ENCODE data around the gene ELOVL5. TPM values are rescaled to one million over a fixed set of nuclear protein-coding genes. Genes with fewer than 3 reads are reported as not detected.
A peak's percentile ranks its signal among the peaks of the same experiment; 100 is the strongest.
"Not testable (repeated sequence)": the region's sequence is repeated elsewhere in the genome, so short reads cannot be mapped to it uniquely, and the experiment has no call there.

The ELOVL5 gene, protein sequence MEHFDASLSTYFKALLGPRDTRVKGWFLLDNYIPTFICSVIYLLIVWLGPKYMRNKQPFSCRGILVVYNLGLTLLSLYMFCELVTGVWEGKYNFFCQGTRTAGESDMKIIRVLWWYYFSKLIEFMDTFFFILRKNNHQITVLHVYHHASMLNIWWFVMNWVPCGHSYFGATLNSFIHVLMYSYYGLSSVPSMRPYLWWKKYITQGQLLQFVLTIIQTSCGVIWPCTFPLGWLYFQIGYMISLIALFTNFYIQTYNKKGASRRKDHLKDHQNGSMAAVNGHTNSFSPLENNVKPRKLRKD
- 55.4 and 60.7 TPM in 2 replicates for total RNA-seq (2014; rRNA removed; shearing (Covaris generic))
- polyA plus RNA-seq (2014; cell fraction: nucleus; rRNA removed): 52.7 and 65.7 TPM in 2 replicates

GRCh38 chr6:53348371-53349208, at the start of gene ELOVL5:
Gene ELOVL5 (minus strand): TSS chr6:53348950. CDS start chr6:53295699, 53,251 bp downstream.
- DNase-seq (ENCODE audit: extremely low read depth, low read depth): peak; percentile 92

DNA sequence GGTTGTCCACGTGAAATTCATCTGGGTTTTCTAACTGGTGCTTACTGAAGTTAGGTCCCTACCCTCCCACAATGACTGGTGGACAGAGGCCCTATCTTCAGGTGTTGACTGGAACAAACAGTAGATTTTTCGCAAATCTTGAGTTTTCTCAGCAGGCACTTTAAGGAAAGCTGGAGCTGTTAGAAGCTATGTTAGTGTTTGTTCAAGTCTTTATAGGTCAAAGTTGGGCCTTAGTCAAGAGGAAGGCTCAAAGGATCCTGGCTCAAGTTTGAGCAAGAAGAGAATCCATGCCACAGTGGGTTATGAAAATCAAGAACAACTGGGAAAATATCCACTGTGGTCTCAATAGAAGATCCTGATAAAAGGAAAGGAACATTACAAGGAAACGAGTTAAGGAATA, 48.5 kb upstream of the ELOVL5 start:
- DNase-seq (ENCODE audit: extremely low read depth, low read depth): no peak

DNA sequence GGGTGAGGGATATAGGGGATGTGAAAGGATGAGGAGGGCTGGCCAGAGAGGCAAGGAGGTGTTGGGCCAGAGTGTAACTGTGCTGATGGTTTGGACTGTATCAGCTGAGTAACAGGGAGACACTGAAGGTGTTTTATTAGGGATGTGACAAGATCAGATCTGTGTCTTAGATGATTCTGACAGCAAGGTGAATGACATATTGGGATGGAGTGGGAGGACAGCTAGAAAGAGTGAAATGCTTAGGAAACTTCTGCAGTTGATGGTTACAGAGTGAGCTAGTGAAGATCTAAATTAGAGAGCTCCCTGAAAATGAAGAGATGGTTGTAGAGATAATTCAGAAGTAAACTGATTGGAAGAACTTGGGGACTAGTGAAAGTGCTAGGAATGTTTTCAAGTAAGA, 47.2 kb upstream of the ELOVL5 start:
- no peak for DNase-seq (ENCODE audit: extremely low read depth, low read depth)

GRCh38 chr6:53394704-53395103, 46.0 kb upstream of the ELOVL5 start:
- no peak for DNase-seq (ENCODE audit: extremely low read depth, low read depth)

GRCh38 chr6:53391170-53391569, 42.4 kb upstream of the ELOVL5 start:
- DNase-seq (ENCODE audit: extremely low read depth, low read depth): no peak

- DNase-seq (ENCODE audit: extremely low read depth, low read depth): no peak
Observed at GRCh38 chr6:53390010-53390409, 41.3 kb upstream of the ELOVL5 start.

DNA sequence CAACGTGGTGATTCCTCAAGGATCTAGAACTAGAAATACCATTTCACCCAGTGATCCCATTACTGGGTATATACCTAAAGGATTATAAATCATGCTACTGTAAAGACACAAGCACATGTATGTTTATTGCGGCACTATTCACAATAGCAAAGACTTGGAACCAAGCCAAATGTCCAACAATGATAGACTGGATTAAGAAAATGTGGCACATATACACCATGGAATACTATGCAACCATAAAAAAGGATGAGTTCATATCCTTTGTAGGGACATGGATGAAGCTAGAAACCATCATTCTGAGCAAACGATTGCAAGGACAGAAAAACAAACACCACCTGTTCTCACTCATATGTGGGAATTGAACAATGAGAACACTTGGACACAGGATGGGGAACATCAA, 39.9 kb upstream of the ELOVL5 start:
- DNase-seq (ENCODE audit: extremely low read depth, low read depth): not testable (repeated sequence)

GRCh38 chr6:53382421-53382820, 33.7 kb upstream of the ELOVL5 start:
- DNase-seq (ENCODE audit: extremely low read depth, low read depth): no peak

- no peak for DNase-seq (ENCODE audit: extremely low read depth, low read depth)
Observed at GRCh38 chr6:53378208-53378607, 29.5 kb upstream of the ELOVL5 start.

DNA sequence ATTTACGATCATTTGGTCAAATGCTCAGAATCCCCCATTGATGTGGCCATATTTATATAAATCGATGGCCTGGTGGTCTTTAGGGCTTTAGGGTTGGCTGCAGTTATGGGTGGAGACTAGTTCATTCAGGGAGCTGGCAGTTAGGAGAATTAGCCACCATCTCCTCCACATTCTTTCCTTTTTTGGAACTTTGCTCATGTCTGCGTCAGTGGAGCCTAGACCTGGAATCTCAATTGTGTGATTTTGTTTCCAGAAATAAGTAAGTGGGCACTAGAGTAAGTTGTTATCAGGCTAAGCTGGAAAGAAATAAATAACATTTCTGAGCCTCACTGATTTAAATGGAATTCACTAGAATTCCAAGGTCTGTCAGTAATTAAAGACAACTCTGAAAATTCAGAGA, 29.0 kb upstream of the ELOVL5 start:
- no peak for DNase-seq (ENCODE audit: extremely low read depth, low read depth)

- DNase-seq (ENCODE audit: extremely low read depth, low read depth): no peak
Observed at GRCh38 chr6:53377289-53377688, 28.5 kb upstream of the ELOVL5 start.

DNA sequence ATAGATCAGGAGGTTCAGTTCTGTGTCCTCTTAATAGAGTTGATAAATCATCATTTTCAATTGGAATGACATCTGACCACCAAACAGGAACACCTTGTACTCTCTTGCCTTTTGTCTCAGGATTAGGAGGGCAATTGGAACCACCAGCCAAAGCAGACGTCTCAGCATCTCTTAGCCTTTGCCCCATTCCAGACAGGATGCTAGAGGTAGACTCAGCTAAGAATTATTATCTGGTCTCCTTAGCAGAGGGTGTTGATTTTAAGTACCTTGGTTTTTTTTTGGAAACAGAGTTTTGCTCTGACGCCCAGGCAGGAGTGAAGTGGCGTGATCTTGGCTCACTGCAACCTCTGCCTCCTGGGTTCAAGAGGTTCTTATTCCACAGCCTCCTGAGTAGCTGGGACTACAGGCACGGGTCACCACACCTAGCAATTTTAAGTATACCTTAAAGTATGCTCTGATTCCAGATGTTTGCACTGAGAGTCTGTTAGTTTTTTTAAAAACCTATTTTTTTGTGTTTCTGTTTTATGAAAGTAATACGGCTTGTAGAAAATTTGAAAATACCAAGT, 28.0 kb upstream of the ELOVL5 start:
- no peak for DNase-seq (ENCODE audit: extremely low read depth, low read depth)

- DNase-seq (ENCODE audit: extremely low read depth, low read depth): no peak
Observed at GRCh38 chr6:53375847-53376246, 27.1 kb upstream of the ELOVL5 start.

GRCh38 chr6:53373638-53374037, 24.9 kb upstream of the ELOVL5 start:
- DNase-seq (ENCODE audit: extremely low read depth, low read depth): no peak

- no peak for DNase-seq (ENCODE audit: extremely low read depth, low read depth)
Observed at GRCh38 chr6:53369876-53370515, 21.2 kb upstream of the ELOVL5 start.

- no peak for DNase-seq (ENCODE audit: extremely low read depth, low read depth)
Observed at GRCh38 chr6:53369051-53369450, 20.3 kb upstream of the ELOVL5 start.

DNA sequence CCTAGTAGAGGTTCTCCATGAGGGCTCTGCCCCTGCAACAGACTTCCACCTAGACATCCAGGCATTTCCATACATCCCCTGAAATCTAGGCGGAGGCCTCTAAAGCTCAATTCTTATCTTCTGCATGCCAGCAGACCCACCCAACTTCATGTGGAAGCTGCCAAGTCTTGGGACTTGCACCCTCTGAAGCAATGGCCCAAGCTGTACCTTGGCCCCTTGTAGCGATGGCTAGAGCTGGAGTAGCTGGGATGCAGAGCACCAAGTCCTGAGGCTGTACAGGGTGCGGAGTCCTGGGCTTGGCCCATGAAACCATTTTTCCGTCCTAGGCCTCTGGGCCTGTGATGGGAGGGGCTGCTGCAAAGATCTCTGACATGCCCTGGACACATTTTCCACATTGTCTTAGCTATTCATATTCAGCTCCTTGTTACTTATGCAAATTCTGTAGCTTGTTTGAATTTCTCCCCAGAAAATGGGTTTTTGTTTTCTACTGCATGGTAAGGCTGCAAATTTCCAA, 17.4 kb upstream of the ELOVL5 start:
- DNase-seq (ENCODE audit: extremely low read depth, low read depth): no peak

DNA sequence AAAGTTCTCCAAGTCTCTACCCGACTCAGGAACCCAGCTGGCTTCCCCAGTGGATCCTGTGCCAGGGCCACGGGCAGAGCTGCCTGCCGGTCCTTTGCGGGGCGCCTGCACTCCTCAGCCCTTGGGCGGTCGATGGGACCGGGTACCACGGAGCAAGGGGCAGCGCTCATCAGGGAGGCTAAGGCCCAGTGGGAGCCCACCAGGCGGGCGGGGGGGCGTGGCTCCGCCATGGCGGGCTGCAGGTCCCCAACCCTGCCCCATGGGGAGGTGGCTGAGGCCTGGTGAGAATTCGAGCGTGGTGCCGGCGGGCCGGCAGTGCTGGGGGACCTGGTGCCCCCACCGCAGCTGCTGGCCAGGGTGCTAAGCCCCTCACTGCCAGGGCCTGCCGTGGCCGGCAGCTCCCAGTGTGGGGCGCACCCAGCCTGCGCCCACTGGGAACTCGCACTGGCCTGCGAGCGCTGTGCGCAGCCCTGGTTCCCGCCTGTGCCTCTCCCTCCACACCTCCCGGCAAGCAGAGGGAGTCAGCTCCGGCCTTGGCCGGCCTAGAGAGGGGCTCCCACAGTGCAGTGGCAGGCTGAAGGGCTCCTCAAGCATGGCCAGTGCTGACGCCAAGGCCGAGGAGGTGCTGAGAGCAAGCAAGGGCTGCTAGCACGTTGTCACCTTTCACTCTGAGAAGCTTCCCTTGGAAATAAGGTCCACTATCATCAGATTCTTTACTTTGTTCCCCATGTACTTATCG, 14.8 kb upstream of the ELOVL5 start:
- DNase-seq (ENCODE audit: extremely low read depth, low read depth): no peak

GRCh38 chr6:53361549-53362031, 12.8 kb upstream of the ELOVL5 start:
- DNase-seq (ENCODE audit: extremely low read depth, low read depth): no peak

Data from NCI-H460 (cell line).